Fibroblast of pulmonary artery (primary cell): ENCODE measurements around the gene PAF1.

Experiments
- DNase-seq: peaks from one replicate; pipeline ENCODE4 v3.0.0-alpha.2; 2010; ENCODE audit warnings: low read depth
- H3K4me3 ChIP-seq: replicated peaks from 2 replicates; pipeline ENCODE4 v1.5.1; 2011; ENCODE audit warnings: low read depth, mild to moderate bottlenecking, control low read depth, low read length, moderate library complexity
- CTCF ChIP-seq: IDR thresholded peaks from 2 replicates; pipeline ENCODE4 v1.5.1; 2011; ENCODE audit warnings: mild to moderate bottlenecking, control low read depth, low read length, inconsistent platforms; ENCODE audit errors: missing control alignments

The PAF1 gene

GRCh38 chr19:39433480-39434079, 42.7 kb upstream of the PAF1 start:
- DNase-seq = no peak
- TF ChIP-seq CTCF = no peak
- H3K4me3 ChIP-seq = no peak overlapping the region

- no peak overlapping the region for H3K4me3 ChIP-seq
- no peak for TF ChIP-seq CTCF
- DNase-seq = no peak
These were observed 41.7 kb upstream of the PAF1 start for GRCh38 chr19:39432677-39433025.

GRCh38 chr19:39430675-39431593, 40.0 kb upstream of the PAF1 start:
- peak overlapping the region; percentile 21 for H3K4me3 ChIP-seq
- no peak for TF ChIP-seq CTCF
- DNase-seq = peak; percentile 99

GRCh38 chr19:39428283-39429112, 37.6 kb upstream of the PAF1 start:
- TF ChIP-seq CTCF = no peak
- DNase-seq = peak; percentile 94
- H3K4me3 ChIP-seq = no peak overlapping the region

- TF ChIP-seq CTCF = no peak
- no peak overlapping the region for H3K4me3 ChIP-seq
- DNase-seq = no peak
These were observed 36.8 kb upstream of the PAF1 start for GRCh38 chr19:39427707-39428106.

GRCh38 chr19:39426170-39426569, 35.3 kb upstream of the PAF1 start:
- TF ChIP-seq CTCF = no peak
- H3K4me3 ChIP-seq = no peak overlapping the region
- no peak for DNase-seq
